K562 (cell line): ENCODE results near the gene COX4I2. TPM values are rescaled to one million over a fixed set of nuclear protein-coding genes. Genes with fewer than 3 reads are reported as not detected.

ENCODE experiments used
- BACH1 ChIP-seq: fragments of 200-800 bp; sonication (Bioruptor generic); IDR thresholded peaks from 2 replicates; pipeline ENCODE4 v1.6.1; 2016; ENCODE audit warnings: missing genetic modification characterization, missing compliant biosample characterization
- CHD1 ChIP-seq: fragments of 200-600 bp; sonication (generic); IDR thresholded peaks from one replicate; pipeline ENCODE4 v1.6.1; 2012; ENCODE audit warnings: mild to moderate bottlenecking, moderate library complexity, low read length, inconsistent platforms
- CXXC5 ChIP-seq: fragments of 250-450 bp; sonication (Bioruptor Pico); IDR thresholded peaks from 2 replicates; pipeline ENCODE4 v1.8.0; 2022; ENCODE audit warnings: inconsistent platforms, mild to moderate bottlenecking, moderate library complexity
- DDX20 ChIP-seq: fragments of 450-650 bp; IDR thresholded peaks from 2 replicates; pipeline ENCODE4 v1.6.1; 2016; ENCODE audit warnings: missing genetic modification characterization, low read depth, mild to moderate bottlenecking, missing compliant biosample characterization, moderate library complexity
- DMBX1 ChIP-seq: fragments of 250-450 bp; sonication (Bioruptor Pico); IDR thresholded peaks from 2 replicates; pipeline ENCODE4 v1.8.0; 2022; ENCODE audit warnings: inconsistent platforms, mild to moderate bottlenecking, moderate library complexity, borderline replicate concordance
- ELF1 ChIP-seq: fragments of 200-800 bp; sonication (Bioruptor generic); IDR thresholded peaks from 2 replicates; pipeline ENCODE4 v1.6.1; 2016; ENCODE audit warnings: missing genetic modification characterization, missing compliant biosample characterization
- FOXA3 ChIP-seq, 2 experiments: fragments of 450-650 bp in 1 of 2; sonication (generic) in 1 of 2; formaldehyde crosslinking; IDR thresholded peaks in 1 of 2; conservative IDR thresholded peaks in 1 of 2; 2 replicates each; pipeline versions ENCODE4 v1.4.0 to v1.8.0; 2020 to 2022; ENCODE audit warnings: mild to moderate bottlenecking in 2 of 2, missing genetic modification reagents in 1 of 2
- FOXK1 ChIP-seq: sonication (generic); formaldehyde crosslinking; IDR thresholded peaks from 2 replicates; pipeline ENCODE4 v1.8.0; 2022; ENCODE audit warnings: missing genetic modification reagents, mild to moderate bottlenecking, borderline replicate concordance
- GABPA ChIP-seq: fragments of 200-800 bp; sonication (Bioruptor generic); conservative IDR thresholded peaks from 2 replicates; pipeline ENCODE4 v1.6.1; 2016; ENCODE audit warnings: low read depth, missing genetic modification characterization, missing compliant biosample characterization
- HDAC1 ChIP-seq, 2 experiments: fragments of 450-650 bp; IDR thresholded peaks; 2 replicates each; pipeline ENCODE4 v1.6.1; 2016 to 2017; ENCODE audit warnings: inconsistent platforms in 1 of 2, mild to moderate bottlenecking in 1 of 2, moderate library complexity in 1 of 2
- KAT8 ChIP-seq: fragments of 450-650 bp; IDR thresholded peaks from 2 replicates; pipeline ENCODE4 v1.6.1; 2016; ENCODE audit warnings: low read depth, mild to moderate bottlenecking
- L3MBTL2 ChIP-seq: fragments of 450-650 bp; IDR thresholded peaks from 2 replicates; pipeline ENCODE4 v1.6.1; 2016; ENCODE audit warnings: mild to moderate bottlenecking, moderate library complexity
- MTA3 ChIP-seq: fragments of 450-650 bp; formaldehyde crosslinking; IDR thresholded peaks from 2 replicates; pipeline ENCODE4 v1.6.1; 2017; ENCODE audit warnings: mild to moderate bottlenecking, borderline replicate concordance
- MYC ChIP-seq, 2 experiments: fragments of 250-450 bp in 1 of 2; sonication (Bioruptor Pico) in 1 of 2; IDR thresholded peaks; 2 replicates each; pipeline versions ENCODE4 v1.5.1 to v1.6.1; 2012 to 2021; ENCODE audit warnings: low read depth in 2 of 2, borderline replicate concordance in 1 of 2, improper control_type of control experiment in 1 of 2, low read length in 1 of 2, mild to moderate bottlenecking in 1 of 2, moderate library complexity in 1 of 2
- NFIX ChIP-seq: fragments of 250-450 bp; sonication (Bioruptor Pico); IDR thresholded peaks from 2 replicates; pipeline ENCODE4 v1.4.0; 2020; ENCODE audit warnings: low read depth, mild to moderate bottlenecking, moderate library complexity
- NR4A1 ChIP-seq, 2 experiments: fragments of 250-450 bp in 1 of 2; fragments of 450-650 bp in 1 of 2; sonication (Bioruptor Pico) in 1 of 2; IDR thresholded peaks; 2 replicates each; pipeline versions ENCODE4 v1.4.0 to v1.6.1; 2016 to 2020; ENCODE audit warnings: mild to moderate bottlenecking in 2 of 2, missing compliant biosample characterization in 1 of 2, missing genetic modification characterization in 1 of 2, moderate library complexity in 1 of 2
- PTBP1 ChIP-seq: fragments of 200-400 bp; formaldehyde crosslinking; IDR thresholded peaks from 2 replicates; pipeline ENCODE4 v1.6.1; 2017; ENCODE audit warnings: low read depth, low read length
- RBFOX2 ChIP-seq: fragments of 200-400 bp; formaldehyde crosslinking; IDR thresholded peaks from 2 replicates; pipeline ENCODE4 v1.6.1; 2017; ENCODE audit warnings: low read depth, mild to moderate bottlenecking, low read length, moderate library complexity
- SIN3B ChIP-seq: fragments of 450-650 bp; IDR thresholded peaks from 2 replicates; pipeline ENCODE4 v1.6.1; 2017; ENCODE audit warnings: low read depth, mild to moderate bottlenecking, moderate library complexity
- TEAD2 ChIP-seq: fragments of 450-650 bp; IDR thresholded peaks from 2 replicates; pipeline ENCODE4 v1.6.1; 2016; ENCODE audit warnings: missing genetic modification characterization, control low read depth, missing compliant biosample characterization
- ZFP1 ChIP-seq: fragments of 450-650 bp; formaldehyde crosslinking; IDR thresholded peaks from 2 replicates; pipeline ENCODE4 v1.4.0; 2020; ENCODE audit warnings: mild to moderate bottlenecking, mixed read lengths
- ZNF766 ChIP-seq: fragments of 200-800 bp; sonication (Bioruptor generic); conservative IDR thresholded peaks from 2 replicates; pipeline ENCODE4 v1.6.1; 2016; ENCODE audit warnings: missing genetic modification characterization, missing compliant biosample characterization
- polyA plus RNA-seq, 8 experiments: library from polyadenylated mRNA; depleted of rRNA in 4 of 8; stranded (reverse) in 5 of 8; unstranded in 3 of 8; fragments of >200 nt; fragmentation: Nextera tagmentation in 2 of 8; fragmentation: Illumina TruSeq in 1 of 8; extraction: Ambion mirVana in 2 of 8; extraction: Trizol in 1 of 8; gene quantifications; 2 replicates each; pipeline versions ENCODE4 v1.2.1 to v1.2.3, GENCODE V29; 2011 to 2014; ENCODE audit warnings: inconsistent platforms in 1 of 8, missing spikeins in 1 of 8
- total RNA-seq, 7 experiments: library from RNA; depleted of rRNA in 6 of 7; stranded (reverse); fragments of >200 nt in 6 of 7; fragmentation: Illumina TruSeq in 2 of 7; extraction: Trizol in 2 of 7; gene quantifications; 2 replicates each; pipeline versions ENCODE4 v1.2.1 to v1.2.3, GENCODE V29; 2011 to 2021; ENCODE audit warnings: low replicate concordance in 1 of 7
- TF ChIP-seq, protein P1 (sequence below), 2 experiments: fragments of 450-650 bp in 1 of 2; IDR thresholded peaks; 2 replicates each; pipeline ENCODE4 v1.6.1; 2011 to 2017; ENCODE audit warnings: low read depth in 2 of 2, antibody characterized with exemption in 1 of 2, borderline replicate concordance in 1 of 2, low read length in 1 of 2, mild to moderate bottlenecking in 1 of 2, mixed read lengths in 1 of 2; ENCODE audit not compliant: control insufficient read depth in 1 of 2
- TF ChIP-seq, protein P2 (sequence below): fragments of 250-450 bp; sonication (Bioruptor Pico); IDR thresholded peaks from 2 replicates; pipeline ENCODE4 v1.8.0; 2022; ENCODE audit warnings: moderate library complexity, mild to moderate bottlenecking, inconsistent platforms

COX4I2 gene
- total and polyA plus RNA-seq, 9 of the 15 experiments (the other 6 are each of a cell fraction or from before 2014, with no cell fraction given) = not detected

DNA sequence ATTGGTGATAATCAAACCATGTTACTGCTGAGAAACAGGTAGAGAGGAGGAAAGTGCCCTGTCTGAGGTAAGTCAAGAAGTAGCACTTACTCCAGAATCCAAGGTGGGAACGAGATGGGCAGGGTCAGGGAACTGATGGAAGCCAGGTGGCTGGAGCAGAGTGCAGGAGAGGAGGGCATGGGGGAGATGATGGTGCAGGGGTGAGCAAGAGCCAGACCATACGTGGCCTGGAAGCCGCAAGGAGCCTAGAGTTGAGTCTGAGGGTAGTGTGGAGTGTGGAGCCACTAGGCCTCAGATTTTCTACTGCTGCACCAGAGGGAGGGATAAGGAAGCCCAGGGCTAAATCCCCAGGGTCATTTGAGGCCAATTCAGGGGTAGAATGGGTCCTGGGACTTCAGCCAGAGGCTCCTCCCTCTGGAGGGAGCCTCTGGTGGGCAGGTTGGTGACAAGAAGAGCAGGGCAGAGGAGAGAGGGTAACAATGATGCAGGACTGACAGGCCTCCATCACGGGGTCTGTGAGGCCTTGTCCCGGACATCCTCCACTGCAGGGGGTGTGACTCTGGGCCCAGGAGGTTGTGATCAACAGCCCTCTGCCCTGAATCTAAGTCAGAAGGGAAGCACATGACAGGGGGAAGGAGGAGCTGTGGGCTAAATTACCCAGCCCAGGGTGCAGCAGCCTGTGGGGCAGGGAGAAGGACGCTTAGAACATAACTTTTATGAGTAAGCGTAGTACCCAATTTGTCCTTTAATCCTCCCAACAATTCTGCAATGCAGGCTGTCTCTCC lies 28.7 kb downstream of the COX4I2 start (continued):
- TF ChIP-seq NFIX (CRISPR knock-in tag) = no peak
- TF ChIP-seq KAT8 = no peak
- no peak for TF ChIP-seq BACH1 (tag)
- TF ChIP-seq ELF1 = no peak
- TF ChIP-seq ZNF766 (CRISPR knock-in tag) = 0 out of 2 replicates have a peak, but pooled peaks have one; percentile 18
- TF ChIP-seq, protein P1, sequence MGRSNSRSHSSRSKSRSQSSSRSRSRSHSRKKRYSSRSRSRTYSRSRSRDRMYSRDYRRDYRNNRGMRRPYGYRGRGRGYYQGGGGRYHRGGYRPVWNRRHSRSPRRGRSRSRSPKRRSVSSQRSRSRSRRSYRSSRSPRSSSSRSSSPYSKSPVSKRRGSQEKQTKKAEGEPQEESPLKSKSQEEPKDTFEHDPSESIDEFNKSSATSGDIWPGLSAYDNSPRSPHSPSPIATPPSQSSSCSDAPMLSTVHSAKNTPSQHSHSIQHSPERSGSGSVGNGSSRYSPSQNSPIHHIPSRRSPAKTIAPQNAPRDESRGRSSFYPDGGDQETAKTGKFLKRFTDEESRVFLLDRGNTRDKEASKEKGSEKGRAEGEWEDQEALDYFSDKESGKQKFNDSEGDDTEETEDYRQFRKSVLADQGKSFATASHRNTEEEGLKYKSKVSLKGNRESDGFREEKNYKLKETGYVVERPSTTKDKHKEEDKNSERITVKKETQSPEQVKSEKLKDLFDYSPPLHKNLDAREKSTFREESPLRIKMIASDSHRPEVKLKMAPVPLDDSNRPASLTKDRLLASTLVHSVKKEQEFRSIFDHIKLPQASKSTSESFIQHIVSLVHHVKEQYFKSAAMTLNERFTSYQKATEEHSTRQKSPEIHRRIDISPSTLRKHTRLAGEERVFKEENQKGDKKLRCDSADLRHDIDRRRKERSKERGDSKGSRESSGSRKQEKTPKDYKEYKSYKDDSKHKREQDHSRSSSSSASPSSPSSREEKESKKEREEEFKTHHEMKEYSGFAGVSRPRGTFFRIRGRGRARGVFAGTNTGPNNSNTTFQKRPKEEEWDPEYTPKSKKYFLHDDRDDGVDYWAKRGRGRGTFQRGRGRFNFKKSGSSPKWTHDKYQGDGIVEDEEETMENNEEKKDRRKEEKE (IDR thresholded peaks at IDR 0.05; ENCODE audit: borderline replicate concordance in 1 of 2, control insufficient read depth in 1 of 2, low read depth in 2 of 2, low read length in 1 of 2) = no peak
- TF ChIP-seq DDX20 = 0 out of 2 replicates have a peak, but pooled peaks have one; percentile 34
- peak; percentile 40; the same call in 1 of the 2 replicates for TF ChIP-seq GABPA (tag)
- TF ChIP-seq MTA3 = no peak
- peak; percentile 16; the same call in 1 of the 2 replicates for TF ChIP-seq L3MBTL2
- TF ChIP-seq SIN3B = no peak
- no peak for TF ChIP-seq NR4A1 (CRISPR knock-in tag; IDR thresholded peaks at IDR 0.05)
- TF ChIP-seq NR4A1 (tag; IDR thresholded peaks at IDR 0.05) = 0 out of 2 replicates have a peak, but pooled peaks have one; percentile 17
- TF ChIP-seq CHD1 = no peak
- 0 out of 2 replicates have a peak, but pooled peaks have one; percentile 16 for TF ChIP-seq CXXC5 (CRISPR knock-in tag)
- TF ChIP-seq MYC (IDR thresholded peaks at IDR 0.05; ENCODE audit: low read depth, low read length) = 0 out of 2 replicates have a peak, but pooled peaks have one; percentile 34
- TF ChIP-seq MYC (CRISPR knock-in tag; IDR thresholded peaks at IDR 0.05; ENCODE audit: borderline replicate concordance, low read depth) = no peak
- no peak for TF ChIP-seq RBFOX2
- TF ChIP-seq, protein P2, sequence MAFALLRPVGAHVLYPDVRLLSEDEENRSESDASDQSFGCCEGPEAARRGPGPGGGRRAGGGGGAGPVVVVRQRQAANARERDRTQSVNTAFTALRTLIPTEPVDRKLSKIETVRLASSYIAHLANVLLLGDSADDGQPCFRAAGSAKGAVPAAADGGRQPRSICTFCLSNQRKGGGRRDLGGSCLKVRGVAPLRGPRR (CRISPR knock-in tag) = no peak
- peak; percentile 51 for TF ChIP-seq DMBX1 (CRISPR knock-in tag)
- TF ChIP-seq TEAD2 (tag) = no peak
- TF ChIP-seq PTBP1 = no peak
- 0 out of 4 replicates have a peak, but pooled peaks of 1 of the 2 experiments have one; percentile 13 for TF ChIP-seq HDAC1 (IDR thresholded peaks at IDR 0.05)
- no peak for TF ChIP-seq FOXK1
- TF ChIP-seq FOXA3 (CRISPR knock-in tag; conservative IDR thresholded peaks at IDR 0.05 in 1 of 2, IDR thresholded peaks at IDR 0.05 in 1 of 2) = no peak
- TF ChIP-seq ZFP1 (CRISPR knock-in tag) = peak; percentile 57
